ENCODE results near the gene TTLL9. TPM values are rescaled to one million over a fixed set of nuclear protein-coding genes. Genes with fewer than 3 reads are reported as not detected.

TTLL9 gene
- total and polyA plus RNA-seq, 4 donors: 0.06 to 0.08 TPM; not detected in 2

DNA sequence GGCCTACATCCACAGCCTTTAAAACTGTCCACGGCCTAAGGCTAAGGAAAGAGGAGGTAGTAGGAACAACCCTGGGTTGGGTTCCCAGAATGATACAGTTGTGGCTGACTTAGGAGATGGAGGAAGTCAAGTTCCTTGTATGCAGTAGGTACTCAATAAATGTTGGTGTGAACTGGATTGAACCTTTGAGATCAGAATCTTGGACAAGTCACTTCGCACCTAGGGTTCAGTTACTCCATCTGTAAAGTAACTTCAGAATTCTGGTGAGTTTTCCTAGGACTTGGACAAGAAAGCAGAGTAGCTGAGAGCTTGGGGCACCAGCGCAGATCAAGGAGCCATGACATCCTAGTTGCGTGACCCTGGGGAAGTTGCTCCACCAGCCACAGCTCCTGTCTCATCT is 106.6 kb downstream of the TTLL9 start:
- Histone ChIP-seq H3K4me3 (ENCODE audit: low read depth in 1 of 3, low read length in 3 of 3) (no peak overlapping the region), H3K9ac (ENCODE audit: low read depth in 1 of 2, low read length in 2 of 2) (no peak overlapping the region), H3K27me3 (ENCODE audit: control insufficient read depth in 4 of 4, insufficient read depth in 4 of 4, low read length in 3 of 4) (peaks cover 0 to 4% (median 2%) of the 10 kb centered on the region in 4 donors), H3K27ac (ENCODE audit: low read depth in 1 of 2, low read length in 2 of 2) (no peak overlapping the region), H3K4me1 (ENCODE audit: control insufficient read depth in 4 of 4, insufficient read depth in 4 of 4, low read length in 3 of 4) (no peaks in the 10 kb centered on the region), H3K9me3 (ENCODE audit: control insufficient read depth in 4 of 4, low read length in 3 of 4) (peaks cover 0 to 2% (median 0%) of the 10 kb centered on the region in 4 donors), H3K36me3 (ENCODE audit: control insufficient read depth in 4 of 4, insufficient read depth in 3 of 4, low read depth in 1 of 4, low read length in 3 of 4) (no peaks in the 10 kb centered on the region)
- 92% methylated on average over 4 of the region's 4 CpGs for WGBS
- TF ChIP-seq, protein P1, sequence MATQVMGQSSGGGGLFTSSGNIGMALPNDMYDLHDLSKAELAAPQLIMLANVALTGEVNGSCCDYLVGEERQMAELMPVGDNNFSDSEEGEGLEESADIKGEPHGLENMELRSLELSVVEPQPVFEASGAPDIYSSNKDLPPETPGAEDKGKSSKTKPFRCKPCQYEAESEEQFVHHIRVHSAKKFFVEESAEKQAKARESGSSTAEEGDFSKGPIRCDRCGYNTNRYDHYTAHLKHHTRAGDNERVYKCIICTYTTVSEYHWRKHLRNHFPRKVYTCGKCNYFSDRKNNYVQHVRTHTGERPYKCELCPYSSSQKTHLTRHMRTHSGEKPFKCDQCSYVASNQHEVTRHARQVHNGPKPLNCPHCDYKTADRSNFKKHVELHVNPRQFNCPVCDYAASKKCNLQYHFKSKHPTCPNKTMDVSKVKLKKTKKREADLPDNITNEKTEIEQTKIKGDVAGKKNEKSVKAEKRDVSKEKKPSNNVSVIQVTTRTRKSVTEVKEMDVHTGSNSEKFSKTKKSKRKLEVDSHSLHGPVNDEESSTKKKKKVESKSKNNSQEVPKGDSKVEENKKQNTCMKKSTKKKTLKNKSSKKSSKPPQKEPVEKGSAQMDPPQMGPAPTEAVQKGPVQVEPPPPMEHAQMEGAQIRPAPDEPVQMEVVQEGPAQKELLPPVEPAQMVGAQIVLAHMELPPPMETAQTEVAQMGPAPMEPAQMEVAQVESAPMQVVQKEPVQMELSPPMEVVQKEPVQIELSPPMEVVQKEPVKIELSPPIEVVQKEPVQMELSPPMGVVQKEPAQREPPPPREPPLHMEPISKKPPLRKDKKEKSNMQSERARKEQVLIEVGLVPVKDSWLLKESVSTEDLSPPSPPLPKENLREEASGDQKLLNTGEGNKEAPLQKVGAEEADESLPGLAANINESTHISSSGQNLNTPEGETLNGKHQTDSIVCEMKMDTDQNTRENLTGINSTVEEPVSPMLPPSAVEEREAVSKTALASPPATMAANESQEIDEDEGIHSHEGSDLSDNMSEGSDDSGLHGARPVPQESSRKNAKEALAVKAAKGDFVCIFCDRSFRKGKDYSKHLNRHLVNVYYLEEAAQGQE (IDR thresholded peaks at IDR 0.05): no peak
- TF ChIP-seq, protein P2, sequence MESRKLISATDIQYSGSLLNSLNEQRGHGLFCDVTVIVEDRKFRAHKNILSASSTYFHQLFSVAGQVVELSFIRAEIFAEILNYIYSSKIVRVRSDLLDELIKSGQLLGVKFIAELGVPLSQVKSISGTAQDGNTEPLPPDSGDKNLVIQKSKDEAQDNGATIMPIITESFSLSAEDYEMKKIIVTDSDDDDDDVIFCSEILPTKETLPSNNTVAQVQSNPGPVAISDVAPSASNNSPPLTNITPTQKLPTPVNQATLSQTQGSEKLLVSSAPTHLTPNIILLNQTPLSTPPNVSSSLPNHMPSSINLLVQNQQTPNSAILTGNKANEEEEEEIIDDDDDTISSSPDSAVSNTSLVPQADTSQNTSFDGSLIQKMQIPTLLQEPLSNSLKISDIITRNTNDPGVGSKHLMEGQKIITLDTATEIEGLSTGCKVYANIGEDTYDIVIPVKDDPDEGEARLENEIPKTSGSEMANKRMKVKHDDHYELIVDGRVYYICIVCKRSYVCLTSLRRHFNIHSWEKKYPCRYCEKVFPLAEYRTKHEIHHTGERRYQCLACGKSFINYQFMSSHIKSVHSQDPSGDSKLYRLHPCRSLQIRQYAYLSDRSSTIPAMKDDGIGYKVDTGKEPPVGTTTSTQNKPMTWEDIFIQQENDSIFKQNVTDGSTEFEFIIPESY (IDR thresholded peaks at IDR 0.05): no peak
- TF ChIP-seq NR2F2 (IDR thresholded peaks at IDR 0.05): no peak
- TF ChIP-seq YY1 (IDR thresholded peaks at IDR 0.05): no peak
- TF ChIP-seq HNF4G (IDR thresholded peaks at IDR 0.05): no peak
- no peak for TF ChIP-seq RXRA (IDR thresholded peaks at IDR 0.05)
- no peak for TF ChIP-seq GABPA (IDR thresholded peaks at IDR 0.05 in 1 of 2, conservative IDR thresholded peaks at IDR 0.05 in 1 of 2)
- TF ChIP-seq HNF4A (conservative IDR thresholded peaks at IDR 0.05): no peak
- no peak for TF ChIP-seq TAF1 (conservative IDR thresholded peaks at IDR 0.05)
- DNase-seq (ENCODE audit: low spot score): no peak

DNA sequence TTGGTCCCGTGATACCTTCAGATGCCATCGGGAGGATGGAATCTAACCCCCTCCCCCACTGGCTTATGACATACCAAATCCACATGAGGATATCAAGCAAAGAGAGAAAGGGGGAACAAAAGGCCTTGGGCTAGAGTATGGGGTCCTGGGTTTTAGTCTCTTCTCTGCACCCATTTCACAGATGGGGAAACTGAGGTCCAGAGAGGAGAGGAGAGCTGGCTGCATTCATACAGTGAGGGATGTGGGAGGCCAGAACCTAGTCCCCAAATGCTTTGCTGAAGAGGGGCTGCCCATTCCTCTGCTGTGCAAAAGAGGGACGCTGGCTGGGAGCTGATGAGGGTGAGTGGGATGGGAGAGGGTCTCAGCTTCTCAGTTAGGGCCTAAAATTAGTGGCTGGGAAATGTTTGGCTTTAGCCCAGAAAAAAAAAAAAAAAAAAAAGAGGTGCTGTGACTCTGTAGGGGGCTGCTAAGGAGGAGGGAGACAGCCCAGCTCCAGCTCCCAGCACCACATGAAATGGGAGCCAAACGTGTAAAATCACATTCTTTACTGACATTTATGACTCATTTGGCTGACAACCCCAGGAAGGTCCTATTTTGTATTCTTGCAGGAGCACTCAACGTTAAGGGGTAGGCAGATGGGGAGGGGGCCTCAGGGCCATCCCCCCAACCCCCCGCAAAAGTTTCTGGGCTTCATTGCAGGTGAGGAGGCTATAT is 109.4 kb downstream of the TTLL9 start:
- DNase-seq (ENCODE audit: low spot score): no peak
- no peaks in the 10 kb centered on the region for H3K36me3 ChIP-seq (ENCODE audit: control insufficient read depth in 4 of 4, insufficient read depth in 3 of 4, low read depth in 1 of 4, low read length in 3 of 4)
- no peaks in the 10 kb centered on the region for H3K4me1 ChIP-seq (ENCODE audit: control insufficient read depth in 4 of 4, insufficient read depth in 4 of 4, low read length in 3 of 4)
- TF ChIP-seq TAF1 (conservative IDR thresholded peaks at IDR 0.05): no peak
- TF ChIP-seq, protein P2 (IDR thresholded peaks at IDR 0.05): no peak
- no peak for TF ChIP-seq FOXA1 (IDR thresholded peaks at IDR 0.05)
- TF ChIP-seq, protein P3, sequence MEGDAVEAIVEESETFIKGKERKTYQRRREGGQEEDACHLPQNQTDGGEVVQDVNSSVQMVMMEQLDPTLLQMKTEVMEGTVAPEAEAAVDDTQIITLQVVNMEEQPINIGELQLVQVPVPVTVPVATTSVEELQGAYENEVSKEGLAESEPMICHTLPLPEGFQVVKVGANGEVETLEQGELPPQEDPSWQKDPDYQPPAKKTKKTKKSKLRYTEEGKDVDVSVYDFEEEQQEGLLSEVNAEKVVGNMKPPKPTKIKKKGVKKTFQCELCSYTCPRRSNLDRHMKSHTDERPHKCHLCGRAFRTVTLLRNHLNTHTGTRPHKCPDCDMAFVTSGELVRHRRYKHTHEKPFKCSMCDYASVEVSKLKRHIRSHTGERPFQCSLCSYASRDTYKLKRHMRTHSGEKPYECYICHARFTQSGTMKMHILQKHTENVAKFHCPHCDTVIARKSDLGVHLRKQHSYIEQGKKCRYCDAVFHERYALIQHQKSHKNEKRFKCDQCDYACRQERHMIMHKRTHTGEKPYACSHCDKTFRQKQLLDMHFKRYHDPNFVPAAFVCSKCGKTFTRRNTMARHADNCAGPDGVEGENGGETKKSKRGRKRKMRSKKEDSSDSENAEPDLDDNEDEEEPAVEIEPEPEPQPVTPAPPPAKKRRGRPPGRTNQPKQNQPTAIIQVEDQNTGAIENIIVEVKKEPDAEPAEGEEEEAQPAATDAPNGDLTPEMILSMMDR (IDR thresholded peaks at IDR 0.05; ENCODE audit: low read depth, low read length, missing input control): no peak
- TF ChIP-seq EGR1 (IDR thresholded peaks at IDR 0.05; ENCODE audit: low read depth in 2 of 2): no peak
- no peak for TF ChIP-seq JUND (IDR thresholded peaks at IDR 0.05)
- TF ChIP-seq HNF4G (IDR thresholded peaks at IDR 0.05): no peak
- TF ChIP-seq, protein P4, sequence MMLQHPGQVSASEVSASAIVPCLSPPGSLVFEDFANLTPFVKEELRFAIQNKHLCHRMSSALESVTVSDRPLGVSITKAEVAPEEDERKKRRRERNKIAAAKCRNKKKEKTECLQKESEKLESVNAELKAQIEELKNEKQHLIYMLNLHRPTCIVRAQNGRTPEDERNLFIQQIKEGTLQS (IDR thresholded peaks at IDR 0.05): no peak
- TF ChIP-seq, protein P1 (IDR thresholded peaks at IDR 0.05): no peak
- H3K27ac ChIP-seq (ENCODE audit: low read depth in 1 of 2, low read length in 2 of 2): no peak overlapping the region
- 68% methylated on average over 6 of the region's 6 CpGs for WGBS
- H3K9ac ChIP-seq (ENCODE audit: low read depth in 1 of 2, low read length in 2 of 2): no peak overlapping the region
- peaks cover 0 to 4% (median 1%) of the 10 kb centered on the region in 4 donors for H3K27me3 ChIP-seq (ENCODE audit: control insufficient read depth in 4 of 4, insufficient read depth in 4 of 4, low read length in 3 of 4)
- H3K9me3 ChIP-seq (ENCODE audit: control insufficient read depth in 4 of 4, low read length in 3 of 4): peaks cover 0 to 2% (median 0%) of the 10 kb centered on the region in 4 donors
- no peak overlapping the region for H3K4me3 ChIP-seq (ENCODE audit: low read depth in 1 of 3, low read length in 3 of 3)
